GM21526 (cell line): ENCODE data around the gene CDC42EP3.

ENCODE experiments used
- ATAC-seq: cut with Tn5 transposase; IDR thresholded peaks from one replicate; pipeline ENCODE4 v1.9.1; 2021; ENCODE audit warnings: moderate library complexity; ENCODE audit not compliant: unreplicated experiment, low FRiP score

CDC42EP3 gene

GRCh38 chr2:37619959-37620300 is 51.5 kb downstream of the CDC42EP3 start:
- ATAC-seq: no peak

- no peak for ATAC-seq
These were observed 52.0 kb downstream of the CDC42EP3 start for GRCh38 chr2:37619230-37619958.

- no peak for ATAC-seq
These were observed 53.1 kb downstream of the CDC42EP3 start for GRCh38 chr2:37618326-37618725.

GRCh38 chr2:37617119-37617892 is 54.1 kb downstream of the CDC42EP3 start:
- ATAC-seq: peak; percentile 24

- peak; percentile 56 for ATAC-seq
These were observed 54.8 kb downstream of the CDC42EP3 start for GRCh38 chr2:37616677-37617005.

- ATAC-seq: no peak
These were observed 55.4 kb downstream of the CDC42EP3 start for GRCh38 chr2:37615804-37616676.

- no peak for ATAC-seq
These were observed 57.2 kb downstream of the CDC42EP3 start for GRCh38 chr2:37614061-37614738.

GRCh38 chr2:37612382-37612781 is 59.1 kb downstream of the CDC42EP3 start:
- ATAC-seq: no peak

GRCh38 chr2:37610638-37611289 is 60.7 kb downstream of the CDC42EP3 start:
- no peak for ATAC-seq

- no peak for ATAC-seq
These were observed 61.7 kb downstream of the CDC42EP3 start for GRCh38 chr2:37609782-37610181.

- ATAC-seq: no peak
These were observed 66.7 kb downstream of the CDC42EP3 start for GRCh38 chr2:37604716-37605115.

- ATAC-seq: no peak
These were observed 68.7 kb downstream of the CDC42EP3 start for GRCh38 chr2:37602702-37603101.

GRCh38 chr2:37602040-37602439 is 69.4 kb downstream of the CDC42EP3 start:
- ATAC-seq: no peak

GRCh38 chr2:37601569-37601968 is 69.9 kb downstream of the CDC42EP3 start:
- ATAC-seq: no peak

- ATAC-seq: no peak
These were observed 70.7 kb downstream of the CDC42EP3 start for GRCh38 chr2:37600735-37601134.

GRCh38 chr2:37599688-37600525 is 71.5 kb downstream of the CDC42EP3 start:
- ATAC-seq: no peak

GRCh38 chr2:37593694-37594093 is 77.7 kb downstream of the CDC42EP3 start:
- ATAC-seq: no peak

- ATAC-seq: no peak
These were observed 78.4 kb downstream of the CDC42EP3 start for GRCh38 chr2:37593024-37593423.
